ENCODE data around the gene MARF1.

GRCh38 chr16:15544405-15544804 lies 98.5 kb downstream of the MARF1 start:
- no peak for TF ChIP-seq POLR2AphosphoS5 (IDR thresholded peaks at IDR 0.05)
- TF ChIP-seq CTCF (IDR thresholded peaks at IDR 0.05), result no peak
- no peak for TF ChIP-seq POLR2A (IDR thresholded peaks at IDR 0.05)
